GDM1 (cell line): ENCODE data around the gene TBC1D9B.
"Not testable (repeated sequence)": the region's sequence is repeated elsewhere in the genome, so short reads cannot be mapped to it uniquely, and the experiment has no call there.

Source experiments
- DNase-seq: peaks from one replicate; lab custom pipeline; 2025; lab: John Stamatoyannopoulos, UW

Gene TBC1D9B

DNA sequence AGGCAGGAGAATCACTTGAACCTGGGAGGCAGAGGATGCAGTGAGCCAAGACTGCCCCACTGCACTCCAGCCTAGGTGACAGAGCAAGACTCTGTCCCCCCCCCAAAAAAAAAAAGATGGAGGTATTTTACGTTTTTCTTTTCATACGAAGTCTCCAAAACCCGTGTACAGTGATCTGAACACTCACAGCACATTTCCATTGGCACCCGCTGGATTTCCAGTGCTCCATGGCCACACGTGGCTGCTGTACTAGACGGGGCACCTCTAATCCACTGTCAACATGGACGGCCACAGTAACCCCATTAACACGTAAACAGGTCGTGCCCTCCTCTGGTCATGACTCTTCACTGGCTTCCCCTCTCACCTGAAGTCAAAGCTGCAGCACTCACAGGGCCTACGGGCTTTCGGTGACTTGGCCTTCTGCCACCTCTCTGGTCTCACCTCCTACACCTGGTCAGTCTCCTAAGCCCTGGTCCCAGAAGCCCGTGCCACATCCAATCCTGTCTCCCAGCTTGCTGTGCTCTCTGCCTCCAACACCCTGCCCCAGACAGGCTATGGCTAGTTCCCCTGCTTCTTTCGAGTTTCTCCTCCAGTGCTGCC, 22.1 kb downstream of the TBC1D9B start:
- no peak for DNase-seq

DNA sequence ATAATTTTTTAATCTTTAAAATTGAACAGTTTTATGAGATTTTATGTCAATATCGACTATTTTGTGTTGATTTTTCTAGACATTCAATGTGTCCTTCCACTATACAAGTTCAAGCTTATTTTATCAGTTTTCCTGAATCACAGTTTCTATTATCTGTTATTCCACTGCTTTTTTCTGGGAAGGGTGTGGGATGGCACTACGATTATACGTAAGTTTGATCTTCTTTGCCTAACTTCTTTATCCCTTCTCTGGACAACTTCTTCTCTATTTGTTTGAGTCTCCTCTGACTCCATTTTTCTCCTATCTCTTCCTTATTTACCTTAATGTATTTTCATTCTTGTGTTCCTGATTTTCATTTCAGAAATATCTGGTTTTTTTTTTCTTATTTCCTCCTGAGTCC, 24.5 kb downstream of the TBC1D9B start:
- DNase-seq: no peak

DNA sequence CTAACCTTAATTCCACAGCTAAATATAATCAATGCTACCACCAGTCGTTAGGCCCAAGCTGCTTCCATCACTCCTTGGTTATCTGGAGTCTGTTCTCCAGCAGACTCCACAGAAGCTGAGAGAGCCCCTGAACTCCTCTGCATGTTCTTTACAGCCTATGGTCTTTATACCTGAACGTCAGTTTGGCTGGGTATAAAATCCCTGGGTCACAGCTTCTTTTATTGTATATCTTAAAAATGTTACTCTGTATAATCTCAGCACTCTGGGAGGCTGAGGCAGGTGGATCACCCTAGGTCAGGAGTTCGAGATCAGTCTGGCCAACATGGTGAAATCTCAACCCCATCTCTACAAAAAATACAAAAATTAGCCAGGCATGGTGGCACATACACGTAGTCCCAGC, 25.4 kb downstream of the TBC1D9B start:
- DNase-seq: no peak

DNA sequence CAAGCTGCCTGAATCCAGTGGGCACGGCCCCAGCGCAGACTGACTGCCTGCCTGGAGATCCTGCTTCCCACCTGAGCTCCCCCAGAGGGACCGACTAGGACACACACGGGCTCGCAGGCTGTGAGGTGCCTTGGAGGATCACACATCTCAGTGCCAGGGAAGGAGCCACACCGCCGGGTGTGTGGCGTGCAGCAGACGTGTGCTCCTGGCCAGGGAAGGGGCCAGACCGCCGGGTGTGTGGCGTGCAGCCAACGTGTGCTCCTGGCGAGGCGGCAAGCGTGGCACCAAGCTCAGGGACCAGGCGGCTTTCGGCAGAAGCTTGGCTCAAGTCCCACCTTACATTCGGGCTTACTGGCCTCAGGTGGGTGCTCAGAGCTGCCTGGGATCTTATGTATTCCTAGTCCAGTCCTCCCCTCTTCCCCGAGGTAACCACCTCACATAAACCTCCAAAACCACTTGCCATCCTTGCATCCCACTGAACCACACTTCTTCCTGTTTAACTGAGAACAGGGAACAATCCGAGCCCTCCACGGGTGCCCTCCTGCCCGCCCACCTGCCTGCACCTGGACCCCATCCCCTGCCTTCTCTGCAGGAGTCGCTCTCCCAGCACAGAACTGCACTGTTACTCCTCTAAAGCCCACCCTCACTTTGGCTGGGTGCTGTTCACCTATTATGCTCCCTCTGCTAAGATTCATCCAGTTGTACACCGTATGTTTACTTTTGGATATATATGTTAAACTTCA, 26.7 kb downstream of the TBC1D9B start:
- no peak for DNase-seq

DNA sequence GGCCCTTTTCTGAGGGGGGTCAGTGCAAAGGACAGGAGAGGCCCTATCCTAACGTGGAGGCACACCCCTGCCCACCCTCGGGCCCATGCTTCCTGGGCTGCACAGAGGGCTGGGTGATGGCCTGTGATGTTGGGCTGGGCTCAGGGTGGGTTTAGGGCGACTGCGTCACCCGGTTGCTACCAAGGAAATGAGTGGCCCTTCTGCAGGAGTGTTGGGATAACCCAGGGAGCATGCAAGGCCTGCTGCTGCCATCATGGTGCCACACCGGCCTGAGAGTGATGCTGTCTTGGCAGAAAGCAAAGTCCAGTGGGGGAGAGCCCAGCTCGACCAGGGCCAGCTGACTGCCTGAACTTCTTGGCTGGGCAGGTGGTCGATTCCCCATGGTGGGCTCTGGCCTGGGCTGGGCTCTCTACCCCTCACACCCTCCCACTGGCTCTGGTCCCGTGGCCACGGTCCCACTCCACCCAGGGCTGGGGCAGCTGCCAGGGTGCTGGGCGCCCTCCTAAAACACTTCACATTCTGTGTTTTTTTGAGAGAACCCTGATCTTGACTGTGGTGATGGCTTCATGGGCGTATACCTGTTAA, 27.5 kb downstream of the TBC1D9B start:
- no peak for DNase-seq

DNA sequence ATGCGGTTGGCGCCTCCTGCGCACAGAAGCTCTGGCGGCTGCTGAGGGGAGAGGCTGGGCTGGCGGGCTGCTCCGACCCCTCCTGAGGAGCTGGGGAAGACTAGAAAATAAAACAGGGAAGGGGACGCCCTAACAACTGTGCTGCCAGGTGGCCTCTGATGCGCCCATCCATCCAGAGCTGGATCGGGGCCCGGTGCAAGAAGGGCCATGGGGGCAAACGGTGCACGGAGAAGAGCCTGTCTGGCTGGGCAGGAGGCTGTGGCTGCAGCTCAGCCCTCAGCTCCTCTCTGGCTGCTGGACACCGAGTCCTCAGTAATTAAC, 28.0 kb downstream of the TBC1D9B start:
- no peak for DNase-seq

DNA sequence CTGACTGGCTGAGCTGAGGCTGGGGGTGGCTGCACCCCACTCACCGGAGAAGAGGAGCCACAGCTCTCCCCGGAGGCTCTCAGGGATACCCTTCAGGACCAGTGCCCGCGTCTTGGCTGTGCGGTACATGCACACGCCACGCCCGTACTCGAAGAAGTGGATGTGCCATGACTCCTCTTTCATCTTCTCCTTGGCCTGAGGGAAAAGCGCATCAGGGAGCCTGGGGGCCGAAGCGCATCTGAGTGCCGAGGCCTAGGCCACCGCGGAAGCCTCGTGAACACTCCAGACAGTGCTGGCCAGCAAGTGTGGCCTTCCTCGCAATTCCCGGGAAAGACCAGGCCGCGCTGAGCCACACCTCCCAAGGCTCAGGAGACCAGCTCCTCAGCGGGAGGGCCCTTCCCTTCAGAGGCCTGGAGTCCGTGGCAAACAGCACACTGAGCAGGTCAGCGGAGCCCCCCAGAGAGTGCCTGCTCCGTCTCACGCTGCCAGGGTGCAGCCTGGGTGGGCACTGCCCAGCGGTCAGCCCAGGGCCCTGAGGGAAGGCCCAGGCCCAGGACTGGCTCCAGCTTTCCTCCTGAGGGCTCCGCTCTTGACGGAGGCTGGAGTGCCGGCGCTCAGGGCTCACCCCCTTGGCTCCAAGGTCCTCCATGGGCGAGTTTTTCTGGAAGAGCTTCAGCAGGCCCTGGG, 28.6 kb downstream of the TBC1D9B start:
- no peak for DNase-seq

DNA sequence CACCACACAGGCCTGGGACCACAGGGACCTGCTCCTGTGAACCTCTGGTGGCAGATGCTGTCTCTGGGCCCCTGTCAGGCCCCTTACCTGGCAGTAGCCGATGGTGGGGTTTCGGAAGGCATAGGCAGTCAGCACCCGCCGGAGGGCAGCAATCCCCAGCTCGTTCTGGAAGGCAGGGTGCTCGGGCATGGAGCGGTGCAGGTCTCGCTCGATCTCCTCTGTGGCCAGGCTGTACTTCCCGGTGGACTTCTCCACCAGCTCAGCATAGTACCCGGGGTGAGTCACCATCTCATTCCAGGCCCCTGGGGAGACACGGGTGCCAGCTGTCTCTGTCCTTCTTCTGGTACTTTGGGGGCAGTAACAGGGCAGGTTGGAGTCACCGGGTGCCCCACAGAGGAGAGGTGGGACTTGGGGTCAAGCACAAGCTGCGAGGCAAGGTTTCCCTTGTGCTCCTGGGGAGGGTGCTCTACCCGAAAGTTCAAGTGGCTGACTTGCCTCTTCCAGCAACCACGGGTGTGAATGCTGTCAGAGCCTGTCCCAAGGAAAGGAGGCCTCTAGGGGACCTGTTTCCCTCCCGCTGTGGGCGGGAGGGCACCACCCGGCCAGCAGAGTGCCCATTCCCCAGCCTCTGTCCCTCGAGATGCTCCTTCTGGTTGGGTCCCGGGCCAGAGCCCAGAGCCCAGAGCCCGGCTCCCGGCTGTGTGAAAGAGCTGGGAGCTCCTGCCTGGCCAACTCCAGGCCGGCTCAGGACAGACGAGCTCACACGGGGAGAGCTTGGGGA, 29.3 kb downstream of the TBC1D9B start:
- no peak for DNase-seq

DNA sequence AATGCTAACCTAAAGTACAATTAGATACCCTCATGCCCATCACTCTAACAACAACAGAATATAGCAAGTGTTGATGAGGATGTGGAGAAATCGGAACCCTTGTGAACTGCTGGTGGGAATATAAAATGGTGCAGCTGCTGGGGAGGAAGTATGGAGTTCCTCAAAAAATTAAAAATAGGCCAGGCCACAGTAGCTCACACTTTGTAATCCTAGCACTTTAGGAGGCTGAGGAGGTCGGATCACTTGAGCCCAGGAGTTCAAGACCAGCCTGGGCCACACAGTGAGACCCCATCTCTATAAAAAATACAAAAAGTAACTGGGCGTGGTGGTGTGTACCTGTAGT, 31.1 kb downstream of the TBC1D9B start:
- no peak for DNase-seq

DNA sequence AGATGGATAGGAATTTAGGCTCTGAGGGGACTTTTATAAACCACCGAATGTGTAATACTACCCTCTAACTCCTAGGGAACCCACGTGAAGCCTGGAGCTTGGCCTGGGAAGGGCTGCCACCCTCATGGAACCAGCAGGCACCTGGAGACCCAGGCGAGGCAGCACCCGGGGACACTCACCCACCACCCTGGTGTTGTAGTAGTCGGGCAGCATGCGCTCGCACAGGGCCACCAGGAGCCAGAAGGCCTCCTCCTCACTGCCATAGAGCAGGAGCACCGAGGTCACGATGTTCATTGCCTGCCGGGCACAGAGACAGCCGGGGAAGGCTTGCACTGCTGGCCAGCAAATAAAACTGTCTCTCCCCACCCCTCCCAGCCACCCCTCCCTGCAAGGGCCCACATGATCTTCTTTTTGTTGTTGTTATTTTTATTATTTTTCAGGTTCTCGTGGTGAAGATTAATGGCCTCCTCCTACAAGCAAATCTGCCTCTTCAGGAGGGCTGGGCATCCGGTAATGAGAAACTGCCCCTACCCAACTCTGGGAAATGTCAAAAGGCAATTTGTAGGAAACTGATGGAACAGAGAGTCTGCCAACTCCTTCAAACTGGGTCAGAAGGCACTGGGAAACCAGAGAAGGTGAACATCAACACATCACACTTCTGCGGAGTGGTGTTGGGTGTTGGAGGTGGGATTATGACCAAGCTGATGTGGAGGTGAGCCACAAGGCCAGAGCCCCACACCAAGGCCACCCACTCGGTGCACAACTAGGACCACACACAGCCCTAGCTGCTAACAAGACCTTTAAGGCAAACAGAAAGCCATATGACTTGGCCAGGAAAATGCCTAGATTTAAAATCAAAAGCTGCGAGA, 31.7 kb downstream of the TBC1D9B start:
- DNase-seq: no peak

DNA sequence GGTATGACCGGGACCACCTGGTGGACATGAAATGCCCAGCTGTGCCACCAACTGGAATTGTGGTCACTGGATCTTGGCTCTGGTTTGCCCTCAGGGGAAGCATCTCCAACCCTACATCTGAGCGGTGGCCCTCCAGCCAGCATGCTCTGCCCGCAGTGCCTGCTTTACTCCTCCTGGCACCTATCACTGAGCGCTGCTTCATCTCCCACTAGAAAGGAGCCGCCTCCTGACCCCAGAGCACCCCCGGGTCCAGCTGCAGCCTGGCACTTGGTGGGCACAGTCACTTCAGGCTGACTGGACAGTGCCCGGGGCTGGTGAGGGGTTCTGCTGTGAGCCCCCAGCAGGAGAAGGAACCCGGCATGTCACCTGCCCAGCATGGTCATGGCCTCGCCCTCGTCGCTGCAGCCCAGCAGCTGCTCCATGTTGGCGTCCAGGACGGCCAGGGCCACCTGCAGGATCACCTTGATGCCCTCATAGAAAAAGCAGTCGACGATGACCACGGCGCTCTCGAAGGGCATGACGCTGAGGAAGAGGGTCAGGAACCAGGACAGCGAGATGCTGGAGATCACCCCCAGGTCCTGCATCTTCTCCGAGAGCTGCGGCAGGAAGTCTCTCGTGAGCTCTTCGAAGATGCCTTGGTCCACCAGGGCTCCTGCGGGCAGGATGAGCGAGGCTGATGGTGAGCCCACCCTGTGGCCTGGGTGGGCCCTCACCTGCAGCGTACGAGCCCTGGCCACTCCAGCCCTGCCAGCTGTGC, 33.0 kb downstream of the TBC1D9B start:
- DNase-seq: no peak

DNA sequence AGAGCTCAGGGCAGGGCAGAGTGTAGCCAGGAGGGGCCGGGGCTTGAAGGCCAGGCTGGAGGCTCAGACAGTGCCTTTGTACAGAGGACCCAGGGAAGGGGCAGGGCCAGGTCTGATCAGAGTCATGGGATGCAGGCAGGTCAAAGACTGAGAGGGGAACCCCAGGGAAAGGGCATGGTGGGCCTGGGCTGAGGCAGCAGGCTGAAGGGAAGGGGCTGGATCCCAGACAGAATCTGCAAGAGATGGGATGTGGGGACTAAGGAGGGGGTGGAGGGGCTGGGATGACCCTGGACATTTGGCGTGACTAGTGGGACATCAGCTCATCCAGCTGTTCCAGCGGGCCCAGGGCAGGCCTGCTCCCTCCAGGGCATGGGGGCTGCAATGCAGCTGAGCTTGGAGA, 33.6 kb downstream of the TBC1D9B start:
- DNase-seq: no peak

DNA sequence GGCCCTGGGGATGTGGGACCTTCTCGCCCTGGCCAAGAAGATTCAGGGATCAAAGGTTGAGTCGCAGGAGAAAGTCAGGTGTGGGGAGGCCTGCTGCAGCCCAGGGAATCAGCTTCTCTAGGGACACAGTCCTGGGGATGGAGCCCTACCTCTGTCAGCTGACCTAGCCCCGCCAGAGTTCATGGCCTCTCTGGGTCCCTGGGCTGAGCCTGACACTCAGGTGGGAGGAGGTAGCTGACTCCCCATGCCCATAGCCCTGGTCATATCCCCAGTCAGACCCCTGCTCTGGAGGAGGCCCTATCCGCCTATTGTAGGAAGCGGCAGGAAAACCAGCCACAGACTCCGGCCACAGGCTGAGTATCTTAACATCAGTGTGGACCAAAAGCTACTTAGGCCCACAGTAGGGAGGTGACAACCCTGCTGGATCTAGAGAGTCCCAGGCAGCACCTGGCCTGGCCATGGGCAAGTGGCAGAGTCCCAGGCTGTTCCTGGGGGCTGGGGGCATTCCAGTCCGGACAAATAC, 34.0 kb downstream of the TBC1D9B start:
- DNase-seq: no peak

DNA sequence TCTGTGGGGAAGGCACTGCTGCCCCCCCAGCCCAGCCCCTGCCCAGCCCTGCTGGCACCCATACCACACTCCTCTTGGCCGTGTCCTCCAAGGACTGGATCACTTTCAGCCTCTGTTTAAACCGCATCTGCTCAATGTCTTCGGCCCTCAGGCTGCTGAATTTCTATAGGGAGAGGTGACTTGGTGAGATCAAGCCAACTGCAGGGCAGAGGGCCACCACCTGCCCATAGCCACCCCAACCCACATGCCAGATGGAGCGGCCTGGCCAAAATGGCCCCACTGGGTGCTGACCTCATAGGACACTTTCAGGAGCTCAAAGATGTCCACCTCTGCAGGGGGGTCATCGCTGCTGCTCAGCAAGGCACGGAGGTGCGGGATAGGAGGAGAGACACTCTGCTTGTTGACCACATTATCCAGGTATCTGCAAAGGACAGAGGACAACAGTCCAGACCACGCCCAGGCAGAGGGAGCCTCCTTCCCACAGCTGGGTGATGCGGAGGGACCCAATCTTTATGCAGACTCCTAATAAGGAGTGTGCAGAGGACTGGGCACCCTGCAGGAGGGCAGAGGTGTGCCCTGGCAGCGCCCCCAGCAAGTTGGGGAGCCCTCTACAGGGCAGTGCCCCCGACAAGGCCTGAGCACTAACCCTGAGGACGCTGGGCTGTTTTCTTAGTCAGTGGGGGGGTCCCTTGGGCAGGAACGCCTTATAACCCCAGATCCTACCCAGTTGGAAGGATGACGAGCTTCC, 34.7 kb downstream of the TBC1D9B start:
- DNase-seq: no peak

DNA sequence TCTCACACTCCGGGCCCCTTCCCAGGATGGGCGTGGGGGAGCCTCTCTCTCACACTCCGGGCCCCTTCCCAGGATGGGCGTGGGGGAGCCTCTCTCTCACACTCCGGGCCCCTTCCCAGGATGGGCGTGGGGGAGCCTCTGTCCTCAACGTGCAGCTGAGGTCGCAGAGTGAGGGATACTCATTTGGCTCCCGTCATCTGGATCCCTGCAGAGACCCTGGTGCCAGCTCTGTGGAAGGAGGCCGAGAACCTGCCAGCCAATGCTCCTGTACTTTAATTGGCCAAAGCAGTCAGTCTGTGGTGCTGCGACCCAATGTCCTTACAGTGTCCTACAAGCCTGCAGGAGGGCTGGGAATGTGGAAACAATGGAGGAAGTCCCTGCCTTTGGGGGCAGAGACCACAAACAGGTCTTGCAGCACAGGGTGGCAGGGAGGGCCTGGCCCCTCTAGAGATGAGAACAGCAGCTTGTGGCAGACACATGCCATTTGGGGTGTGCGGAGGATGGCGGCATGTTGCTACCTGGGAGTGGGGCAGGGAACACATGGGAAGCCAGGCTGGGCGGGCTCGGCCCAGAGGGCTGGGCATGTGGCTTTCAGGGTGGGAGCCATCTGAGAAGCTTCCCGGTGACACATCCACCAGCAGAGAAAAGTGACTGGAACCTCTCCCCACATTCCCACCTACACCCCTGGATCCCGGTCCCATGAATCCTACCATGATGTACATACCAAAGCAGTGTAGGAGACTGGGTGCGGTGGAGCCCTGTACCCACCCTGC, 35.5 kb downstream of the TBC1D9B start:
- DNase-seq: no peak

DNA sequence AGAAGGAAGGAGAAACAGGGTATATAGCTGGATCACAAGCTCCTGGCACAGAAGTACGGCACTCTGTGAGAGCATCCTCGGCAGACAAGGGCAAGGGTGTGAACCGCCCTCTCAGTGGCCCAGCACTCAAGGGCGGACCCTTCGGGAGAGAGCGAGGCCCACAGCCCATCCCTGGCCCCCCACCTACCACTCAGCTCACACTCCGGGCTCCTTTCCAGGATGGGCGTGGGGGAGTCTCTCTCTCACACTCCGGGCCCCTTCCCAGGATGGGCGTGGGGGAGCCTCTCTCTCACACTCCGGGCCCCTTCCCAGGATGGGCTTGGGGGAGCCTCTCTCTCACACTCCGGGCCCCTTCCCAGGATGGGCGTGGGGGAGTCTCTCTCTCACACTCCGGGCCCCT, 36.2 kb downstream of the TBC1D9B start:
- not testable (repeated sequence) for DNase-seq

DNA sequence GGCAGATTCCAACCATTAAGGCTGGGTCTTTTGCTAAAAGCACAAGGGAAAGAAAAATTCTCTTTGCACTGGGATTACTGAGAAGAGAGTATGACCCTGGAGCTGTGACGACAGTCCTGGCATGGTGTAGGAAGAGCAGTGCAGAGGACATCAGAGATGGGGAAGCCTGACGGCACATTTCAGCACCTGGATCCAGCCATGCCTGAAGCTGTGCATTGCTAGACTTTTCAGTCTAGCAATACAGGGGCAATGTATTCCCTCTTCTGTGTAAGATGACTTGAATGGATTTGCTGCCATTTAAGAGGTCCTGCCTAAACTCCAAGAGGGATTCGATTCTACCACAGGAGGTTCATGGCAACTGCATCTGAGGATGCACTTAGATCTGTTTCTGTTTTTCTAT, 36.7 kb downstream of the TBC1D9B start:
- no peak for DNase-seq

DNA sequence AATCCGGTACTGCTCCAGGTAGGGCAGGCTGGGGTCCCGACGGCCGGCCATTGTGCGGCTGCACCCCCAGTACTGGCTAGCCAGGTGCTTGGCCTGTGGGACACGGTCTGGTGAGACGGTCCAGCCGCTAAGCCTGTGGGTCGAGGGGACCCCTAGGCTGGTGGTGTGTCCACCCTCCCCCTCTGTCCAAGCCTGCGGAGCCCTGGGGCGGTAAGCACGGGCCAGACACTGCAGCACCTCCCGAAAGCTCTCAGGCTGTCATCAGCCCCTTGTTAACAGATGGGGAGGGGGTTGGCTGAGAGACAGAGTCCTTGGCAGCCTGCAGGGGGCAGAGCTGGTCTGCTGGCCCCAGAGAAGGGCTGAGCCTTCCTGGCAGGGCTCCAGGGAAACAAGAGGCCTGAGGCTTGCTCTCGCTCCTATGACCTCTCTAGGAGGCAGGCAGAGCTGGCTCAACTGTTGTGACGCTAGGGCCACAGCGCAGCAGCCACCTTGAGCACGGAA, 37.2 kb downstream of the TBC1D9B start:
- no peak for DNase-seq
